Endothelial cell (in vitro differentiated cells): ENCODE measurements around the gene TMIGD1. TPM values are rescaled to one million over a fixed set of nuclear protein-coding genes. Genes with fewer than 3 reads are reported as not detected.

Experiments
- DNase-seq: peaks from one replicate; pipeline ENCODE4 v3.0.0; 2021; ENCODE audit warnings: low spot score
- H3K27ac Mint-ChIP-seq: one replicate; pipeline ENCODE4 v1.8.0; 2021; ENCODE audit warnings: mixed read lengths, inconsistent platforms; ENCODE audit not compliant: unreplicated experiment
- H3K27me3 Mint-ChIP-seq: one replicate; pipeline ENCODE4 v1.8.0; 2021; ENCODE audit warnings: mild to moderate bottlenecking, moderate library complexity, mixed read lengths, inconsistent platforms; ENCODE audit not compliant: unreplicated experiment
- H3K36me3 Mint-ChIP-seq: one replicate; pipeline ENCODE4 v1.8.0; 2021; ENCODE audit warnings: mild to moderate bottlenecking, low read depth, mixed read lengths, inconsistent platforms; ENCODE audit not compliant: unreplicated experiment
- H3K4me1 Mint-ChIP-seq: one replicate; pipeline ENCODE4 v1.8.0; 2021; ENCODE audit warnings: mild to moderate bottlenecking, mixed read lengths, inconsistent platforms; ENCODE audit not compliant: unreplicated experiment
- H3K4me3 Mint-ChIP-seq: one replicate; pipeline ENCODE4 v1.8.0; 2021; ENCODE audit warnings: mild to moderate bottlenecking, mixed read lengths, inconsistent platforms; ENCODE audit not compliant: unreplicated experiment
- H3K9me3 Mint-ChIP-seq: one replicate; pipeline ENCODE4 v1.8.0; 2021; ENCODE audit warnings: mixed read lengths, inconsistent platforms; ENCODE audit not compliant: unreplicated experiment
- CTCF ChIP-seq: fragments of 200-600 bp; sonication (generic); IDR thresholded peaks from one replicate; pipeline ENCODE4 v1.5.0; 2021; ENCODE audit warnings: antibody characterized with exemption; ENCODE audit not compliant: unreplicated experiment
- total RNA-seq: library from RNA; stranded (reverse); fragmentation: NEBNext Ultra II Directional; extraction: Animal tissue kit (Norgen Biotek cat#: 25700); gene quantifications from one replicate; pipeline ENCODE4 v1.2.1, GENCODE V29; 2021; ENCODE audit not compliant: unreplicated experiment

Gene TMIGD1
- total RNA-seq, 1 donor from 2014 or later: not detected

DNA sequence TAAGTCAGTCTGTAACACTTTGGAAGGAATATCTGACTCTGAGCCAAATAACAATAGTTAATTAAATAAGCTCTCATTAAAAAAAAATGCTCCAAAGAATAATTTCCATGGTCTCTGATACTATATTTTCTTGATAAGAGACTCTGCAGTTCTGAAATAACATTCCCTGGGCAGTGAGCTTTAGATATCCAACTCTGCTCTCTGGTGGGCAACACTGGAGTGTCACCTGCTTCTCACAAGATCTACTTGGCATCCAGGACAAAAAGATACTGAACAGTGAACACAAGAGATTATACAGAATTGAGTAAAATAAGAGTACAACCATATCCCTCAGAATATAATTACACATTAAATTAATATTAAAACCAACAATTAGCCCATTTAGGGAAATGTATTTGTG, 55.8 kb downstream of the TMIGD1 start:
- H3K4me1 Mint-ChIP-seq: peaks cover 5% of the 10 kb centered on the region
- peaks cover 22% of the 10 kb centered on the region for H3K36me3 Mint-ChIP-seq
- H3K9me3 Mint-ChIP-seq: no peaks in the 10 kb centered on the region
- H3K4me3 Mint-ChIP-seq: no peak overlapping the region
- H3K27me3 Mint-ChIP-seq: peaks cover 4% of the 10 kb centered on the region
- DNase-seq: peak; percentile 23
- peak; percentile 12 for TF ChIP-seq CTCF
- H3K27ac Mint-ChIP-seq: no peak overlapping the region

GRCh38 chr17:30275911-30276310, 57.9 kb downstream of the TMIGD1 start:
- no peak overlapping the region for H3K4me3 Mint-ChIP-seq
- TF ChIP-seq CTCF: no peak
- no peak for DNase-seq
- H3K4me1 Mint-ChIP-seq: peaks cover 5% of the 10 kb centered on the region
- H3K27me3 Mint-ChIP-seq: no peaks in the 10 kb centered on the region
- H3K9me3 Mint-ChIP-seq: no peaks in the 10 kb centered on the region
- H3K36me3 Mint-ChIP-seq: peaks cover 28% of the 10 kb centered on the region
- H3K27ac Mint-ChIP-seq: no peak overlapping the region

- Mint-ChIP-seq H3K4me1 (peaks cover 5% of the 10 kb centered on the region), H3K9me3 (no peaks in the 10 kb centered on the region)
Observed at GRCh38 chr17:30274887-30275286, 59.0 kb downstream of the TMIGD1 start.

GRCh38 chr17:30273373-30273772, 60.5 kb downstream of the TMIGD1 start:
- Mint-ChIP-seq H3K9me3 (no peaks in the 10 kb centered on the region), H3K4me3 (no peak overlapping the region), H3K27me3 (no peaks in the 10 kb centered on the region), H3K36me3 (peaks cover 28% of the 10 kb centered on the region), H3K27ac (peak overlapping the region; percentile 42), H3K4me1 (peaks cover 5% of the 10 kb centered on the region)
- no peak for DNase-seq
- TF ChIP-seq CTCF: no peak

More at GRCh38 chr17:30274887-30275286, 59.0 kb downstream of the TMIGD1 start:
- Mint-ChIP-seq H3K27ac (no peak overlapping the region), H3K27me3 (no peaks in the 10 kb centered on the region), H3K4me3 (no peak overlapping the region), H3K36me3 (peaks cover 28% of the 10 kb centered on the region)
- TF ChIP-seq CTCF: no peak
- DNase-seq: no peak

GRCh38 chr17:30271102-30271501, 62.8 kb downstream of the TMIGD1 start:
- Mint-ChIP-seq H3K4me1 (peaks cover 5% of the 10 kb centered on the region), H3K9me3 (no peaks in the 10 kb centered on the region), H3K27ac (no peak overlapping the region), H3K4me3 (no peak overlapping the region), H3K27me3 (no peaks in the 10 kb centered on the region), H3K36me3 (peaks cover 29% of the 10 kb centered on the region)
- no peak for DNase-seq
- TF ChIP-seq CTCF: no peak
